Hair follicle dermal papilla cell (primary cell): ENCODE measurements around the gene CEP19. TPM values are rescaled to one million over a fixed set of nuclear protein-coding genes. Genes with fewer than 3 reads are reported as not detected.

Experiments used
- small RNA-seq: library from RNA; depleted of rRNA; stranded (forward); fragments of <200 nt; gene quantifications from one replicate; pipeline ENCODE3, GENCODE V24; 2012
- total RNA-seq: library from RNA; depleted of rRNA; stranded (reverse); fragments of >200 nt; gene quantifications from 2 replicates; pipeline ENCODE4 v1.2.3, GENCODE V29; 2012

The CEP19 gene
- 2.8 and 3.0 TPM in 2 replicates for total RNA-seq

DNA sequence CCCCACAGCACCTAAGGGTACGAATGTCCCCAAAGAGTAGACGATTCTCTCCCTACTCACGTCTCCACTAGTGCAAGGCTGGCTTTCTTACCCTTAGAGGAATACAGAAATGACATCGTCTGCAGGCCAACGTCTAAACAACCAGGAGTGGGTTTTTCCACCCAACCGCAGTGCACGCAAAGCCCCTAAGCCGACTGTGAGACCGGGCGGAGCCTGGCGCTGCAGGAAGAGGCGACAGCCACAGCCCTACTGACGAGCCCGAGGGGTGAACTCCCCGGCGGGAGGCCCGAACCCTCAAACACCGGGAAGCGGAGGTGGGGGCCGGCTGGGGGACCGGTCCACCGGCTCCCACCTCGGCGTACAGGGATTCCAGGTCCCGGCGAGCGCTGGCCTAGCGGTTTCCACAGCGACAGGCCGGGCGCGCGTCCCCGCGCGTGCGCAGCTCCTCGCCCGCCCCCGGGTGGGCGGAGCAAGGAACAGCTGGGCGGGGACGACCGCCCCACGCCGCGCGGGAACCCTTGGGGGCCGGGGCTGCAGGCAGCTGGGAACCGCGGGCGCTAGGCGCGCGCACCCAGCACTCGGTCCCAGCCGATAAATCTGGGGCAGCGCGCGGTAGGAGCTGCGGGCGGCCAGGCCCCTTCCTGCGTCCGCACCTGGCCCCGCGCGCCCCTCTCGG, at the start of gene CEP19, which contains the start of gene PIGX:
Gene CEP19, minus strand, starts transcription at position 413 of the 676 bp plus-strand sequence. CDS start 3,593 bp downstream, outside the sequence.
Gene PIGX, plus strand, starts transcription at position 540 of the 676 bp plus-strand sequence.

GRCh38 chr3:196739671-196740480, 27.8 kb upstream of the CEP19 start, which contains the start of gene PAK2:
Gene PAK2, plus strand, starts transcription at chr3:196739857. Its CDS starts 42,790 bp downstream, at chr3:196782647.

Small RNA genes within 50 kb of the gene (small RNA-seq; reads per million reads assigned to genes)
- gene RNU4-89P = not detected
- gene RNU6-646P = not detected

Other genes with a start within 250 kb of the CEP19 start
- 14.3 and 15.7 TPM in 2 replicates for gene RNF168, start 208.5 kb downstream of the CEP19 start, total RNA-seq
- 0.16 TPM in 1 of 2 replicates, not detected in the other for gene SMCO1, start 196.9 kb downstream of the CEP19 start, total RNA-seq
- gene WDR53, start 143.7 kb downstream of the CEP19 start, total RNA-seq = 3.4 and 3.9 TPM in 2 replicates
- gene FBXO45, start 143.6 kb downstream of the CEP19 start, total RNA-seq = 6.0 and 6.2 TPM in 2 replicates
- 0.12 and 0.16 TPM in 2 replicates for gene NRROS, start 72.6 kb downstream of the CEP19 start, total RNA-seq
- gene PIGX, start 127 bp upstream of the CEP19 start, total RNA-seq = 15.7 and 18.1 TPM in 2 replicates
- gene PAK2, start 27.6 kb upstream of the CEP19 start, total RNA-seq = 40.2 and 41.9 TPM in 2 replicates
- 41.8 and 57.6 TPM in 2 replicates for gene SENP5, start 155.7 kb upstream of the CEP19 start, total RNA-seq
- gene NCBP2, start 230.3 kb upstream of the CEP19 start, total RNA-seq = 43.0 and 48.3 TPM in 2 replicates